ENCODE results near the gene CBLC.

- TF ChIP-seq CTCF (conservative IDR thresholded peaks at IDR 0.05; ENCODE audit: low read depth, low read length) (no peak), EZH2phosphoT487 (IDR thresholded peaks at IDR 0.05; ENCODE audit: borderline replicate concordance, low read length) (no peak), EZH2 (IDR thresholded peaks at IDR 0.05; ENCODE audit: low read length, unreplicated experiment) (no peak)
These were observed 38.6 kb downstream of the CBLC start for GRCh38 chr19:44816301-44816700.
